GM12891 (cell line): Measurements from ENCODE around the gene LRRC59.

Experiments
- POLR2A ChIP-seq: IDR thresholded peaks from 2 replicates; pipeline ENCODE4 v1.6.1; 2011; ENCODE audit warnings: low read depth, low read length, control low read depth
- POLR2AphosphoS5 ChIP-seq: IDR thresholded peaks from 2 replicates; pipeline ENCODE4 v1.6.1; 2011; ENCODE audit warnings: low read depth, low read length, control low read depth
- SPI1 ChIP-seq: IDR thresholded peaks from 2 replicates; pipeline ENCODE4 v1.6.1; 2011; ENCODE audit warnings: low read depth, low read length, control low read depth

DNA sequence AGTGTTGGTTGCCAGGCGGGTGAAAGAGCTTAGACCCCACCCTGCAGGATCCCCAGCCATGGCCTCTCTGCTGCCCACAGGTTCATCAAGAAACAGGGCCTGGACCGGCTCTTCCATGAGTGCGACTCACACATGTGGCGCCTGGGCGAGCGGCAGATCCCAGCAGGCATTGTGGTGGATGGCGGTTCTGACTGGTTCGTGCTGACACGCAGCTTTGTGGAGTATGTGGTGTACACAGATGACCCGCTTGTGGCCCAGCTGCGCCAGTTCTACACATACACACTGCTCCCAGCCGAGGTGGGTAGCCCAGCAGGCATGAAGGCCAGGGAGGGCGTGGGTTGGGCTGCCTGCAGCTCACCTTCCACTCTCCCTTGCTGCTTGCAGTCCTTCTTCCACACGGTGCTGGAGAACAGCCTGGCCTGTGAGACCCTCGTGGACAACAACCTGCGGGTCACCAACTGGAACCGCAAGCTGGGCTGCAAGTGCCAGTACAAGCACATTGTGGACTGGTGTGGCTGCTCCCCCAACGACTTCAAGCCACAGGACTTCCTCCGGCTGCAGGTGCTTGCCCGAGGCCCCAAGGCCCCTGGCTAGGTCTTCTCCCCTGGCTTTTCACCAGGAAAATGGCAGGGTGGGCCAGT is 41.5 kb downstream of the LRRC59 start:
- no peak for TF ChIP-seq POLR2A
- TF ChIP-seq POLR2AphosphoS5, result no peak
- no peak for TF ChIP-seq SPI1
